Neuronal stem cell (in vitro differentiated cells): ENCODE results near the gene PLCB3.

Source experiments
- DNase-seq: peaks from one replicate; pipeline ENCODE4 v3.0.0-alpha.2; 2013; ENCODE audit warnings: low spot score
- H2AFZ ChIP-seq: one replicate; pipeline ENCODE4 v1.6.1; 2013; ENCODE audit warnings: mild to moderate bottlenecking, low read length, inconsistent platforms
- H2AK5ac ChIP-seq: 2 replicates; pipeline ENCODE4 v1.6.1; 2013; ENCODE audit warnings: low read depth, mild to moderate bottlenecking, inconsistent platforms, low read length, moderate library complexity, mixed read lengths
- H2BK120ac ChIP-seq: 2 replicates; pipeline ENCODE4 v1.6.1; 2013; ENCODE audit warnings: low read depth, mild to moderate bottlenecking, inconsistent platforms, low read length, moderate library complexity, mixed read lengths
- H2BK12ac ChIP-seq: one replicate; pipeline ENCODE4 v1.6.1; 2013; ENCODE audit warnings: low read length, inconsistent platforms
- H2BK15ac ChIP-seq: 2 replicates; pipeline ENCODE4 v1.6.1; 2013; ENCODE audit warnings: mild to moderate bottlenecking, low read length, inconsistent platforms, mixed read lengths
- H2BK5ac ChIP-seq: one replicate; pipeline ENCODE4 v1.6.1; 2013; ENCODE audit warnings: inconsistent platforms, mild to moderate bottlenecking, low read length, moderate library complexity
- H3K14ac ChIP-seq: one replicate; pipeline ENCODE4 v1.6.1; 2013; ENCODE audit warnings: low read length, inconsistent platforms
- H3K18ac ChIP-seq: 2 replicates; pipeline ENCODE4 v1.6.1; 2013; ENCODE audit warnings: low read length, inconsistent platforms
- H3K23ac ChIP-seq: 2 replicates; pipeline ENCODE4 v1.6.1; 2013; ENCODE audit warnings: low read depth, mild to moderate bottlenecking, mixed read lengths, low read length, inconsistent platforms; ENCODE audit not compliant: poor library complexity
- H3K27ac ChIP-seq: replicated peaks from 3 replicates; pipeline ENCODE4 v1.5.1; 2013; ENCODE audit warnings: low read length, inconsistent platforms
- H3K27me3 ChIP-seq, 3 experiments: 2 replicates each; pipeline ENCODE4 v1.6.1; 2013; ENCODE audit warnings: low read length in 3 of 3, mild to moderate bottlenecking in 2 of 3, inconsistent platforms in 1 of 3, low read depth in 1 of 3, mixed read lengths in 1 of 3, moderate library complexity in 1 of 3; ENCODE audit not compliant: control insufficient read depth in 3 of 3, insufficient read depth in 3 of 3
- H3K36me3 ChIP-seq, 2 donors: replicated peaks in 1 of 2; 2 replicates each; pipeline ENCODE4 v1.6.1; 2013; ENCODE audit warnings: low read length in 2 of 2; ENCODE audit not compliant: control insufficient read depth in 2 of 2, insufficient read depth in 2 of 2
- H3K4ac ChIP-seq: 2 replicates; pipeline ENCODE4 v1.6.1; 2013; ENCODE audit warnings: inconsistent platforms, mild to moderate bottlenecking, low read length, moderate library complexity
- H3K4me1 ChIP-seq, 2 donors: 1 replicate in 1 of 2; 2 replicates in 1 of 2; pipeline ENCODE4 v1.6.1; 2013; ENCODE audit warnings: low read length in 2 of 2, low read depth in 1 of 2; ENCODE audit not compliant: control insufficient read depth in 2 of 2, insufficient read depth in 1 of 2
- H3K4me2 ChIP-seq: one replicate; pipeline ENCODE4 v1.6.1; 2013; ENCODE audit warnings: mild to moderate bottlenecking, low read length, inconsistent platforms; ENCODE audit not compliant: insufficient read depth, poor library complexity, severe bottlenecking
- H3K4me3 ChIP-seq, 2 donors: 2 replicates each; pipeline ENCODE4 v1.5.1; 2013; ENCODE audit warnings: low read length in 2 of 2, mild to moderate bottlenecking in 2 of 2, inconsistent platforms in 1 of 2, moderate library complexity in 1 of 2
- H3K79me1 ChIP-seq: one replicate; pipeline ENCODE4 v1.6.1; 2013; ENCODE audit warnings: low read depth, mild to moderate bottlenecking, inconsistent platforms, low read length, moderate library complexity
- H3K9ac ChIP-seq: one replicate; pipeline ENCODE4 v1.6.1; 2013; ENCODE audit warnings: mild to moderate bottlenecking, low read depth, low read length, inconsistent platforms; ENCODE audit not compliant: poor library complexity
- H3K9me3 ChIP-seq, 2 donors: replicated peaks in 1 of 2; 2 replicates each; pipeline versions ENCODE3 to v1.6.1; 2013; ENCODE audit warnings: low read length in 2 of 2, mild to moderate bottlenecking in 2 of 2, inconsistent platforms in 1 of 2, low read depth in 1 of 2, mixed read lengths in 1 of 2, moderate library complexity in 1 of 2; ENCODE audit not compliant: control insufficient read depth in 2 of 2, insufficient read depth in 1 of 2
- H4K8ac ChIP-seq: one replicate; pipeline ENCODE4 v1.6.1; 2013; ENCODE audit warnings: low read depth, mild to moderate bottlenecking, inconsistent platforms, low read length, moderate library complexity
- H4K91ac ChIP-seq: one replicate; pipeline ENCODE4 v1.6.1; 2013; ENCODE audit warnings: low read length, low read depth, mild to moderate bottlenecking, inconsistent platforms; ENCODE audit not compliant: poor library complexity
- WGBS, 2 donors: extraction: QIAGEN DNeasy Blood & Tissue Kit; methylation state at CpG; one replicate each; pipeline ENCODE4 v1.1.7; 2013; ENCODE audit warnings: missing lambda C conversion rate in 2 of 2, mixed read lengths in 1 of 2; ENCODE audit not compliant: insufficient read length in 2 of 2, insufficient replicate concordance in 1 of 2; ENCODE audit errors: extremely low coverage in 2 of 2; 5-methylcytosine and 5-hydroxymethylcytosine counted together

PLCB3 gene

DNA sequence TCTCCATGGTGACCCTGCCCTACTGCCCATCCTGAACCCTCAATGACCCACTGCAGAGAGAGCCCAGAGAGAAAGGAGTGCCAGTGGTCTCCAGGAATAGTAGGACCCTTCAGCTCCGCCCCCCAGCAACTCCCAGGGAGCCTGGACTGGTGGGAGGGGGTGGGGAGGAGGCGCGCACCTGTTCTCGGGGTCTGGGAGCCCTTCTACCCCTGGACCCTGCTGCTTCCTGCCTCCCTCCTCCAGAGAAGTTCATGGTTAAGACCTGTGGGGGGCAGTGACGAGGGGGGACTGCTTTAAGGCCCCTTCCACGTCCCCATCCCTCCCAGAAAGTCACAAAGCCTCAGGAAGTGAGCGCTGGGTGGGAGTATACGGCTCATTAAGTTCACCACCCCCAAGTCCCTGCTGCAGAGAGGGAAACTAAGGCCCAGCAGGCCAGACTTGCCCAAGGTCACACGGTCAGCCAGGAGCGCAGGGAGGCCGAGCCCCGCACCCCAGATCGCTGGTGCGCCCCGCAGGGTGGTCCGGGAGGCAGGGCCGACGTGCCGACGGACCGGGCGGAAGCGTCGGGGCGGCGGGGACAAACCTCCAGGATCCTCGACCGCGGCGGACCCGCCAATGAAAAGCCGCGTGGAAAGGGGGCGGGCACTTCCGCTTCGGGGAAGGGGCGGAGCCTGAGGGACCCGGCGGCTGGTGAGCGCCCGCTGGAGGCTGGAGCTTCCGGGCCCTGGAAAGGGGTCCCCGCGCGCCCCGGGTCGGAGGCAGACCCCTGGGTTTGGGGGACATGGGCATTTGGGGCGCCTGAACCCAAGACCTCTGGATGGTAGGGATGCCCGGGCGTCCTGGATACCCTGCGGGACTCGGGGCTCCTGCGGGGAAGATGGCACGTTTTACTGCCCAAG, 25.5 kb upstream of the PLCB3 start, which contains the start of the genes NUDT22 and TRPT1:
TSS of gene NUDT22 (plus strand) at position 667 of the 899 bp plus-strand sequence. CDS start 379 bp downstream, outside the sequence.
TSS of gene TRPT1 (minus strand) at position 579 of the 899 bp plus-strand sequence. CDS start at position 253, 326 bp downstream.
- H3K36me3 ChIP-seq, result peaks cover 8 to 24% of the 10 kb centered on the region in 2 donors
- H3K27me3 ChIP-seq, result peaks cover 0 to under 1% (median 0%) of the 10 kb centered on the region in 3 experiments
- peak within 1 kb of the TSS; percentile 72 for H2BK15ac ChIP-seq
- H4K8ac ChIP-seq, result peak within 1 kb of the TSS; percentile 48
- peak within 1 kb of the TSS; percentile 97 for H3K9ac ChIP-seq
- no peak within 1 kb of the TSS for H3K4ac ChIP-seq
- peak within 1 kb of the TSS; percentile 100 for H2AK5ac ChIP-seq
- peak within 1 kb of the TSS; percentile 97 for H3K18ac ChIP-seq
- H3K79me1 ChIP-seq, result peaks cover 5% of the 10 kb centered on the region
- H4K91ac ChIP-seq, result peak within 1 kb of the TSS; percentile 76
- no CpG with 5 or more reads among the region's 54 CpGs for WGBS, 2 donors
- peak within 1 kb of the TSS; percentile 88 to 91 for H3K4me3 ChIP-seq
- H3K4me2 ChIP-seq, result peak within 1 kb of the TSS; percentile 99
- peak; percentile 84 for DNase-seq
- H3K9me3 ChIP-seq, result no peaks in the 10 kb centered on the region
- H2BK12ac ChIP-seq, result peak within 1 kb of the TSS; percentile 96
- H2BK120ac ChIP-seq, result no peak within 1 kb of the TSS
- H3K23ac ChIP-seq, result peak within 1 kb of the TSS; percentile 94
- peak within 1 kb of the TSS; percentile 60 for H3K14ac ChIP-seq
- peak within 1 kb of the TSS; percentile 89 for H2BK5ac ChIP-seq
- peaks cover 14 to 23% of the 10 kb centered on the region in 2 donors for H3K4me1 ChIP-seq
- H3K27ac ChIP-seq, result peak within 1 kb of the TSS; percentile 43
- H2AFZ ChIP-seq, result peak within 1 kb of the TSS; percentile 89

DNA sequence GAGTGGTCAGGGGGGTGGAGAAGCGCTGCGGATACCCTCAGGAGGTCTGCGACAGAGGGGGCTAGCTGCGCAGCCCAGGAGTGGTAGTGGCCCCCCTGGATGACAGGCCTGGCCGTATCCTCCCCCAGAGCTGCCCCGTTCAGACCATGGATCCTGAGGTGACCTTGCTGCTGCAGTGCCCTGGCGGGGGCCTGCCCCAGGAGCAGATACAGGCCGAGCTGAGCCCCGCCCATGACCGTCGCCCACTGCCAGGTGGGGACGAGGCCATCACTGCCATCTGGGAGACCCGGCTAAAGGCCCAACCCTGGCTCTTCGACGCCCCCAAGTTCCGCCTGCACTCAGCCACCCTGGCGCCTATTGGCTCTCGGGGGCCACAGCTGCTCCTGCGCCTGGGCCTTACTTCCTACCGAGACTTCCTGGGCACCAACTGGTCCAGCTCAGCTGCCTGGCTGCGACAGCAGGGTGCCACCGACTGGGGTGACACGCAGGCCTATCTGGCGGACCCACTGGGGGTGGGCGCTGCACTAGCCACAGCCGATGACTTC, 24.8 kb upstream of the PLCB3 start:
- Histone ChIP-seq H2AFZ (peak overlapping the region; percentile 89), H4K91ac (peak overlapping the region; percentile 76), H3K4me1 (peaks cover 17 to 25% of the 10 kb centered on the region in 2 donors), H2BK5ac (peak overlapping the region; percentile 89), H3K27ac (no peak overlapping the region), H3K4me2 (peak overlapping the region; percentile 99), H4K8ac (peak overlapping the region; percentile 48), H2BK12ac (peak overlapping the region; percentile 96), H3K9me3 (no peaks in the 10 kb centered on the region), H3K9ac (peak overlapping the region; percentile 94), H2BK15ac (peak overlapping the region; percentile 72), H3K4me3 (peak overlapping the region; percentile 88 to 91), H3K36me3 (peaks cover 8 to 21% of the 10 kb centered on the region in 2 donors), H3K79me1 (peaks cover 5% of the 10 kb centered on the region), H3K4ac (no peak overlapping the region), H2AK5ac (peak overlapping the region; percentile 100), H3K27me3 (peaks cover 0 to 4% (median 0%) of the 10 kb centered on the region in 3 experiments), H3K18ac (peak overlapping the region; percentile 97), H2BK120ac (no peak overlapping the region), H3K23ac (peak overlapping the region; percentile 94), H3K14ac (peak overlapping the region; percentile 60)
- DNase-seq, result no peak
- WGBS, 2 donors, result no CpG with 5 or more reads among the region's 26 CpGs

GRCh38 chr11:64227405-64227956, 23.8 kb upstream of the PLCB3 start:
- no peaks in the 10 kb centered on the region for H3K9me3 ChIP-seq
- no peak for DNase-seq
- H3K27me3 ChIP-seq, result peaks cover 0 to 13% (median 0%) of the 10 kb centered on the region in 3 experiments
- peak overlapping the region in 1 of 2 donors; percentile 88 for H3K4me3 ChIP-seq
- peak overlapping the region; percentile 68 for H2AK5ac ChIP-seq
- H2AFZ ChIP-seq, result no peak overlapping the region
- H3K79me1 ChIP-seq, result peaks cover 5% of the 10 kb centered on the region
- H2BK5ac ChIP-seq, result no peak overlapping the region
- no peak overlapping the region for H4K91ac ChIP-seq
- no peak overlapping the region for H3K4ac ChIP-seq
- WGBS, 2 donors, result no CpG with 5 or more reads among the region's 3 CpGs
- no peak overlapping the region for H3K9ac ChIP-seq
- no peak overlapping the region for H3K18ac ChIP-seq
- no peak overlapping the region for H3K14ac ChIP-seq
- H2BK120ac ChIP-seq, result no peak overlapping the region
- H3K4me1 ChIP-seq, result peaks cover 17 to 25% of the 10 kb centered on the region in 2 donors
- H3K4me2 ChIP-seq, result no peak overlapping the region
- H2BK15ac ChIP-seq, result no peak overlapping the region
- no peak overlapping the region for H2BK12ac ChIP-seq
- H3K27ac ChIP-seq, result no peak overlapping the region
- no peak overlapping the region for H4K8ac ChIP-seq
- H3K23ac ChIP-seq, result peak overlapping the region; percentile 66
- H3K36me3 ChIP-seq, result peaks cover 8 to 23% of the 10 kb centered on the region in 2 donors
